Stimulated activated CD8-positive, alpha-beta memory T cell treated with anti-CD3 and anti-CD28 coated beads, Interleukin-4, amount 100 ng/mL, for 24 hours (primary cell): ENCODE measurements around the gene GAGE12E.
"Not testable (repeated sequence)": the region's sequence is repeated elsewhere in the genome, so short reads cannot be mapped to it uniquely, and the experiment has no call there.

ENCODE experiments used
- DNase-seq: peaks from one replicate; pipeline ENCODE4 v3.0.0-alpha.2; 2020; ENCODE audit warnings: low read depth

The GAGE12E gene, protein sequence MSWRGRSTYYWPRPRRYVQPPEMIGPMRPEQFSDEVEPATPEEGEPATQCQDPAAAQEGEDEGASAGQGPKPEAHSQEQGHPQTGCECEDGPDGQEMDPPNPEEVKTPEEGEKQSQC

DNA sequence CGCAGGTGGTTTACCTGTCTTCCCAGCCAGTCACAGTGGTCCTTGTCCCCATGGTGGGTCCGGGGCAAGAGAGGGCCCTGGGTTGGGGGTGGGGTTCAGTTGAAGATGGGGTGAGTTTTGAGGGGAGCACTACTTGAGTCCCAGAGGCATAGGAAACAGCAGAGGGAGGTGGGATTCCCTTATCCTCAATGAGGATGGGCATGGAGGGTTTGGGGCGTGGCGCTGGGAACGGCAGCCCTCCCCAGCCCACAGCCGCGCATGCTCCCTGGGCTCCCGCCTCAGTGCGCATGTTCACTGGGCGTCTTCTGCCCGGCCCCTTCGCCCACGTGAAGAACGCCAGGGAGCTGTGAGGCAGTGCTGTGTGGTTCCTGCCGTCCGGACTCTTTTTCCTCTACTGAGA is at the start of gene GAGE12E:
TSS of gene GAGE12E (plus strand) at position 301 of the 400 bp plus-strand sequence. CDS start 1,155 bp downstream, outside the sequence.
- DNase-seq, result not testable (repeated sequence)

DNA sequence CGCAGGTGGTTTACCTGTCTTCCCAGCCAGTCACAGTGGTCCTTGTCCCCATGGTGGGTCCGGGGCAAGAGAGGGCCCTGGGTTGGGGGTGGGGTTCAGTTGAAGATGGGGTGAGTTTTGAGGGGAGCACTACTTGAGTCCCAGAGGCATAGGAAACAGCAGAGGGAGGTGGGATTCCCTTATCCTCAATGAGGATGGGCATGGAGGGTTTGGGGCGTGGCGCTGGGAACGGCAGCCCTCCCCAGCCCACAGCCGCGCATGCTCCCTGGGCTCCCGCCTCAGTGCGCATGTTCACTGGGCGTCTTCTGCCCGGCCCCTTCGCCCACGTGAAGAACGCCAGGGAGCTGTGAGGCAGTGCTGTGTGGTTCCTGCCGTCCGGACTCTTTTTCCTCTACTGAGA is 19.2 kb upstream of the GAGE12E start, which contains the start of gene GAGE12C:
TSS of gene GAGE12C (plus strand) at position 301 of the 400 bp plus-strand sequence. CDS start 1,155 bp downstream, outside the sequence.
- DNase-seq, result not testable (repeated sequence)

DNA sequence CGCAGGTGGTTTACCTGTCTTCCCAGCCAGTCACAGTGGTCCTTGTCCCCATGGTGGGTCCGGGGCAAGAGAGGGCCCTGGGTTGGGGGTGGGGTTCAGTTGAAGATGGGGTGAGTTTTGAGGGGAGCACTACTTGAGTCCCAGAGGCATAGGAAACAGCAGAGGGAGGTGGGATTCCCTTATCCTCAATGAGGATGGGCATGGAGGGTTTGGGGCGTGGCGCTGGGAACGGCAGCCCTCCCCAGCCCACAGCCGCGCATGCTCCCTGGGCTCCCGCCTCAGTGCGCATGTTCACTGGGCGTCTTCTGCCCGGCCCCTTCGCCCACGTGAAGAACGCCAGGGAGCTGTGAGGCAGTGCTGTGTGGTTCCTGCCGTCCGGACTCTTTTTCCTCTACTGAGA is 9.7 kb upstream of the GAGE12E start, which contains the start of gene GAGE12D:
TSS of gene GAGE12D (plus strand) at position 301 of the 400 bp plus-strand sequence. CDS start 1,155 bp downstream, outside the sequence.
- DNase-seq, result not testable (repeated sequence)

DNA sequence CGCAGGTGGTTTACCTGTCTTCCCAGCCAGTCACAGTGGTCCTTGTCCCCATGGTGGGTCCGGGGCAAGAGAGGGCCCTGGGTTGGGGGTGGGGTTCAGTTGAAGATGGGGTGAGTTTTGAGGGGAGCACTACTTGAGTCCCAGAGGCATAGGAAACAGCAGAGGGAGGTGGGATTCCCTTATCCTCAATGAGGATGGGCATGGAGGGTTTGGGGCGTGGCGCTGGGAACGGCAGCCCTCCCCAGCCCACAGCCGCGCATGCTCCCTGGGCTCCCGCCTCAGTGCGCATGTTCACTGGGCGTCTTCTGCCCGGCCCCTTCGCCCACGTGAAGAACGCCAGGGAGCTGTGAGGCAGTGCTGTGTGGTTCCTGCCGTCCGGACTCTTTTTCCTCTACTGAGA is 9.5 kb downstream of the GAGE12E start, which contains the start of gene GAGE12F:
TSS of gene GAGE12F (plus strand) at position 301 of the 400 bp plus-strand sequence. CDS start 1,155 bp downstream, outside the sequence.
- DNase-seq, result not testable (repeated sequence)

DNA sequence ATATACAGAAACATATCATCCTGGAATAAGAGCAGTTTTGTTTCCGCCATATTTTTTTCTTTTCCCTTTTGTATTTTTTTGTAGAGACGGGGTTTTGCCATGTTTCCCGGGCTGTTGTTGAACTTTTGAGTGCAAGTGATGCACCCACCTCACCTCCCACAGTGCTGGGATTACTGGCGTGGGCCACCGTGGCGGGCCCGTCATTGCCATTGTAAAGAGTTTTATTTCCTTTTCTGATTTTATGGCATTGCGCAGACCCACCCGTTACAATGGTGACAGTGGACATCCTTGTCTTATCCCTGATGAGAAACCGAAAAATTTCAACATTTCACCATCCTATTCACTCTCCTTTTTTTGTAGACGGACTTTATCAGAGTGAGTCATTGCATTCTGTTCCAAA is 17.6 kb downstream of the GAGE12E start:
- DNase-seq, result not testable (repeated sequence)

DNA sequence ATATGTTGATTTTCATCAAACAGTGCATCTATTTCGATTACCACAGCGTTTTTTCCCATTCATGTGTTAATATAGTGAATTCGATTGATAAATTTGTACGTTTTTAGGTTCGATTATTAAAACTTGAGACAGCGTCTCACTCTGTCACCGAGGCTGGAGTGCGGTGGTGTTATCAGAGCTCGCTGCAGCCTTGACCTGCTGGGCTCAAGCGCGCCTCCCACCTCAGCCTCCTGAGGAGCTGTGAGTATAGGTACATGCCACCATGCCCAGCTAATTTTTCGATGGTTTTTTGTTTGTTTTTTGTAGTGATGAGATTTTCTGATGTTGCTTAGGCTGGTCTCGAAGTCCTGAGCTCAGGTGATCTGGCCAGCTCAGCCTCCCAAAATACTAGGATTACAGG is 18.1 kb downstream of the GAGE12E start:
- DNase-seq, result not testable (repeated sequence)

DNA sequence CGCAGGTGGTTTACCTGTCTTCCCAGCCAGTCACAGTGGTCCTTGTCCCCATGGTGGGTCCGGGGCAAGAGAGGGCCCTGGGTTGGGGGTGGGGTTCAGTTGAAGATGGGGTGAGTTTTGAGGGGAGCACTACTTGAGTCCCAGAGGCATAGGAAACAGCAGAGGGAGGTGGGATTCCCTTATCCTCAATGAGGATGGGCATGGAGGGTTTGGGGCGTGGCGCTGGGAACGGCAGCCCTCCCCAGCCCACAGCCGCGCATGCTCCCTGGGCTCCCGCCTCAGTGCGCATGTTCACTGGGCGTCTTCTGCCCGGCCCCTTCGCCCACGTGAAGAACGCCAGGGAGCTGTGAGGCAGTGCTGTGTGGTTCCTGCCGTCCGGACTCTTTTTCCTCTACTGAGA is 19.0 kb downstream of the GAGE12E start, which contains the start of gene GAGE12G:
TSS of gene GAGE12G (plus strand) at position 301 of the 400 bp plus-strand sequence. CDS start 1,155 bp downstream, outside the sequence.
- not testable (repeated sequence) for DNase-seq

DNA sequence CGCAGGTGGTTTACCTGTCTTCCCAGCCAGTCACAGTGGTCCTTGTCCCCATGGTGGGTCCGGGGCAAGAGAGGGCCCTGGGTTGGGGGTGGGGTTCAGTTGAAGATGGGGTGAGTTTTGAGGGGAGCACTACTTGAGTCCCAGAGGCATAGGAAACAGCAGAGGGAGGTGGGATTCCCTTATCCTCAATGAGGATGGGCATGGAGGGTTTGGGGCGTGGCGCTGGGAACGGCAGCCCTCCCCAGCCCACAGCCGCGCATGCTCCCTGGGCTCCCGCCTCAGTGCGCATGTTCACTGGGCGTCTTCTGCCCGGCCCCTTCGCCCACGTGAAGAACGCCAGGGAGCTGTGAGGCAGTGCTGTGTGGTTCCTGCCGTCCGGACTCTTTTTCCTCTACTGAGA is 28.6 kb downstream of the GAGE12E start, which contains the start of gene GAGE12H:
TSS of gene GAGE12H (plus strand) at position 301 of the 400 bp plus-strand sequence. CDS start 1,155 bp downstream, outside the sequence.
- DNase-seq, result not testable (repeated sequence)

DNA sequence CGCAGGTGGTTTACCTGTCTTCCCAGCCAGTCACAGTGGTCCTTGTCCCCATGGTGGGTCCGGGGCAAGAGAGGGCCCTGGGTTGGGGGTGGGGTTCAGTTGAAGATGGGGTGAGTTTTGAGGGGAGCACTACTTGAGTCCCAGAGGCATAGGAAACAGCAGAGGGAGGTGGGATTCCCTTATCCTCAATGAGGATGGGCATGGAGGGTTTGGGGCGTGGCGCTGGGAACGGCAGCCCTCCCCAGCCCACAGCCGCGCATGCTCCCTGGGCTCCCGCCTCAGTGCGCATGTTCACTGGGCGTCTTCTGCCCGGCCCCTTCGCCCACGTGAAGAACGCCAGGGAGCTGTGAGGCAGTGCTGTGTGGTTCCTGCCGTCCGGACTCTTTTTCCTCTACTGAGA is 38.1 kb downstream of the GAGE12E start, which contains the start of gene GAGE2A:
TSS of gene GAGE2A (plus strand) at position 301 of the 400 bp plus-strand sequence. CDS start 1,155 bp downstream, outside the sequence.
- DNase-seq, result not testable (repeated sequence)

DNA sequence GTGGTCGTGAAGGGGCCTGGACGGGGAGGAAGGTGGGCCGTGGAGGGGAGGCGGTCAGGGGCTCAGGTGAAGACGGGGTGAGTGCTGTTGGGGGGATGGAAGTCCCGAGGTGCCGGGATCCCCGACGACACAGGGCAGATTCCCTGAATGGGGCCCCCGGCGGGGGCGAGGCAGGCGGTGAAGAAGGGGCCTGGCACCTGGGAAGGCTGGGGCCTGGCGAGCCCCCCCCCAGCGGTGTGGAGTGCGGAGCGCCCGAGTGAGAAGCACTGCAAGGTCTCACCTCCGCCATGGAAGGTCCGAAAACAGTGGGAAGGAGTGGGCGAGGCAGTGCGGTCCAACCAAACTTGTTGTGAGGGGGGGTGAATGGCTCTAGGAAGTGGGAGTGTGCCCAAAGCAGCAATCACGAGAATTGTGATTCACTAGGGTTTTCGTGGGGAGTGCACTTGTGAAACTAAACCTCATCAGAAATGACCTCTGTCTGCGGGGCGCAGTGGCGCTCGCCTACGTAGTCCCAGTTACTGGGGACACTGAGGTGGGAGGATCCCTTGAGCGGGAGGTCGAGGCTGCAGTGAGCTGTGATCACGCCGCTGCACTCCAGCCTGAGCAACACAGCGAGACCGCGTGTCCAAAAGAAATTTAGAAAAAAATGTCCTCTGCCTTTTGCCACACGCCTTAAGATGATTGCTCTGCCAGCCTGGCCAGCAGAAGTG is 38.8 kb downstream of the GAGE12E start:
- DNase-seq, result not testable (repeated sequence)

DNA sequence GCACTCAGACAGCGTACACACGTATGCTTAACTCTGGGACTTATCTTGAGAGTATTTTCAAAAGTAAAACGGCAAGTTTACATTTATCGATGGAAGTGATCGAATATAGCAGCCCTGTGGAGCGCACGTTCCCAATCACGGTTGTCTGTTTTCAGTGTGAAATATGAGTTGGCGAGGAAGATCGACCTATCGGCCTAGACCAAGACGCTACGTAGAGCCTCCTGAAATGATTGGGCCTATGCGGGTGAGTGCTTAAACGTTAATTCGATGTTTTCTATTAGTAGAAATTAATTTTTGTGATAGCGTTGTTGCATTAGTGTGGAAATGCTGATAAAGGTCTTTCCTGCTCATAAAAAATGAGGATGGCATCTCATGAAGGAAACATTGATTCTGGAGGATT is 39.4 kb downstream of the GAGE12E start:
- DNase-seq, result not testable (repeated sequence)

DNA sequence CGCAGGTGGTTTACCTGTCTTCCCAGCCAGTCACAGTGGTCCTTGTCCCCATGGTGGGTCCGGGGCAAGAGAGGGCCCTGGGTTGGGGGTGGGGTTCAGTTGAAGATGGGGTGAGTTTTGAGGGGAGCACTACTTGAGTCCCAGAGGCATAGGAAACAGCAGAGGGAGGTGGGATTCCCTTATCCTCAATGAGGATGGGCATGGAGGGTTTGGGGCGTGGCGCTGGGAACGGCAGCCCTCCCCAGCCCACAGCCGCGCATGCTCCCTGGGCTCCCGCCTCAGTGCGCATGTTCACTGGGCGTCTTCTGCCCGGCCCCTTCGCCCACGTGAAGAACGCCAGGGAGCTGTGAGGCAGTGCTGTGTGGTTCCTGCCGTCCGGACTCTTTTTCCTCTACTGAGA is 47.6 kb downstream of the GAGE12E start, which contains the start of gene GAGE1:
TSS of gene GAGE1 (plus strand) at position 301 of the 400 bp plus-strand sequence. CDS start 1,155 bp downstream, outside the sequence.
- not testable (repeated sequence) for DNase-seq
